AG04449 (cell line): ENCODE data around the gene CYFIP1.
"Not testable (repeated sequence)": the region's sequence is repeated elsewhere in the genome, so short reads cannot be mapped to it uniquely, and the experiment has no call there.

Source experiments
- CTCF ChIA-PET: fragments of 350-600 bp; formaldehyde crosslinking; extraction: SDS; loops from one replicate; lab custom pipeline; 2021; ENCODE audit warnings: antibody characterized with exemption; lab: Yijun Ruan, JAX
- POLR2A ChIA-PET: fragments of 400-600, 350-600 bp; formaldehyde crosslinking; extraction: SDS; loops from one replicate; lab custom pipeline; 2020; ENCODE audit warnings: antibody characterized with exemption, inconsistent platforms; lab: Yijun Ruan, JAX
- DNase-seq: peaks from one replicate; pipeline ENCODE4 v3.0.0-alpha.2; 2010; ENCODE audit warnings: low read depth, low spot score
- H3K4me3 ChIP-seq: 2 replicates; pipeline ENCODE4 v1.5.1; 2011; ENCODE audit warnings: low read depth, mild to moderate bottlenecking, control low read depth, low read length
- TF ChIP-seq, protein P1 (sequence below): IDR thresholded peaks from one replicate; pipeline ENCODE4 v1.5.1; 2011; ENCODE audit warnings: mild to moderate bottlenecking, moderate library complexity, low read length, control low read depth, inconsistent platforms; ENCODE audit not compliant: insufficient read depth; ENCODE audit errors: missing control alignments

Gene CYFIP1

DNA sequence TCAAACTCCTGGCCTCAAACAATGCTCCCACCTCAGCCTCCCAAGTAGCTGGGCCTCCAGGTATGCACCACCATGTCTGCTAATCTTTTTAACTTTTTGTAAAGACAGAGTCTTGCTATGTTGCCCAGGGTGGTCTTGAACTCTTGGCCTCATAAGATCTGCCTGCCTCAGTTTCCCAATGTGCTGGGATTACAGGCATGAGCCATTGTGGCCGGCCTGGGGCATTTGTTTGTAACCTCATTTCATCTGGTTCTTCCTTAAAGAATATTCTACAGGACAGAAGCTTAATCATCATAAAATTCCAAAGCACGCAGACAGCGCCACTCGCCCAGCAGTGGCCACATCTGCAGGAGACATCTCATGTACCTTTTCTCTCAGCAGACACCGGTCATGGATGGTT is 23.6 kb upstream of the CYFIP1 start:
- no peak overlapping the region for H3K4me3 ChIP-seq
- DNase-seq, result no peak
- ChIA-PET POLR2A (no interaction called here), CTCF (interaction anchor here (1.1 to 1.4 kb wide), 2 partner anchors 15 to 32 kb away, joined by 3 read pairs; no protein-coding TSS in a partner anchor)
- TF ChIP-seq, protein P1, sequence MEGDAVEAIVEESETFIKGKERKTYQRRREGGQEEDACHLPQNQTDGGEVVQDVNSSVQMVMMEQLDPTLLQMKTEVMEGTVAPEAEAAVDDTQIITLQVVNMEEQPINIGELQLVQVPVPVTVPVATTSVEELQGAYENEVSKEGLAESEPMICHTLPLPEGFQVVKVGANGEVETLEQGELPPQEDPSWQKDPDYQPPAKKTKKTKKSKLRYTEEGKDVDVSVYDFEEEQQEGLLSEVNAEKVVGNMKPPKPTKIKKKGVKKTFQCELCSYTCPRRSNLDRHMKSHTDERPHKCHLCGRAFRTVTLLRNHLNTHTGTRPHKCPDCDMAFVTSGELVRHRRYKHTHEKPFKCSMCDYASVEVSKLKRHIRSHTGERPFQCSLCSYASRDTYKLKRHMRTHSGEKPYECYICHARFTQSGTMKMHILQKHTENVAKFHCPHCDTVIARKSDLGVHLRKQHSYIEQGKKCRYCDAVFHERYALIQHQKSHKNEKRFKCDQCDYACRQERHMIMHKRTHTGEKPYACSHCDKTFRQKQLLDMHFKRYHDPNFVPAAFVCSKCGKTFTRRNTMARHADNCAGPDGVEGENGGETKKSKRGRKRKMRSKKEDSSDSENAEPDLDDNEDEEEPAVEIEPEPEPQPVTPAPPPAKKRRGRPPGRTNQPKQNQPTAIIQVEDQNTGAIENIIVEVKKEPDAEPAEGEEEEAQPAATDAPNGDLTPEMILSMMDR, result no peak

GRCh38 chr15:23002920-23003319 is 22.8 kb upstream of the CYFIP1 start:
- ChIA-PET POLR2A (no interaction called here), CTCF (interaction anchor here (1.4 kb wide), 1 partner anchor 33 kb away, joined by 3 read pairs; no protein-coding TSS in a partner anchor)
- DNase-seq, result no peak
- TF ChIP-seq, protein P1, result no peak
- no peak overlapping the region for H3K4me3 ChIP-seq

- ChIA-PET CTCF (interaction anchor here (1.3 kb wide), 1 partner anchor 40 kb away, joined by 6 read pairs; no protein-coding TSS in a partner anchor), POLR2A (no interaction called here)
- no peak for DNase-seq
Observed at GRCh38 chr15:22995795-22996194, 15.6 kb upstream of the CYFIP1 start.

GRCh38 chr15:22992024-22992326 is 11.8 kb upstream of the CYFIP1 start:
- H3K4me3 ChIP-seq, result no peak overlapping the region
- TF ChIP-seq, protein P1, result no peak
- POLR2A ChIA-PET, result no interaction called here
- no peak for DNase-seq
- CTCF ChIA-PET, result no interaction called here

More at GRCh38 chr15:22995795-22996194, 15.6 kb upstream of the CYFIP1 start:
- TF ChIP-seq, protein P1, result no peak
- H3K4me3 ChIP-seq, result no peak overlapping the region

DNA sequence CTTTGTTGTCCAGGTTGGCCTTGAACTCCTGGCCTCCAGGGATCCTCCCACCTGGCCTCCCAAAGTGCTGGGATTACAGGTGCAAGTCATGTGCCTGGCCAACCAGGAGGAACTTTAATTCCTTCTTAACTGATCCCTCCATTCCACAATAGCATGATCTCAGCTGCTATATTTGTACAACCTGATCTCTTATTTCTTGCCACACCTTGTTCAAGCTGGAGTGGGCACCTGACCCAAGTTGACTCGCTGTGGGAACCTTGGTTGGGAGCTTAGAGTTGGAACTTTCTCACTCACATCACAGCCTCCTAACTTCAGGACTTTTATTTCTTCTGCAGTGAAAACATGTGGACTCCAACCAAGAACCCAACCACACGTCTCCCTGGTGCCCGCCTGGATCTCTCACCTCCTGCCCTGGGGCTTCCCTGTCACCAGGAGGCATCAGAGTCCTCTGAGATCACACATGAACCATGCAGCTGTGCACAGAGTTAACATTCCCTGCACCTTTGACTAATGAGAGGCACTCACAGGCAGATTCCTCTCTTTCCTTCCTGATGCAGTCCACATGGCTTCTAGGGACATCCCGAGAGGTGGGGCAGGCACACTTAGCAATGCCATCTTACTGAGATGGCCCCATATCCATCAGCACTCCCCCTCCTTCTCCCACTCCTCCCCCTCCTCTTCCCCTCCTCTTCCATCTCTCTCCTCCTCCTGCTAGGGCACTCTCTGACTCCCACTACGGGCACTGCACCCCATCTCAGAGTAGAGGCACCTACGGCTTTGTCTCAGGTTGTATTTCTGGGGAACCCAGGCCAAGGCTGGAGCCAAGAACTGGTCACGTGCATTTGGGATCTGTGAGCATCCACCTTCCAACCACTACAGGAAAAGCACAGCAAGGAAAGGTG is 9.7 kb upstream of the CYFIP1 start:
- POLR2A ChIA-PET, result interaction anchor here (1.0 kb wide), 1 partner anchor 9 kb away, joined by 3 read pairs; no protein-coding TSS in a partner anchor
- no peak overlapping the region for H3K4me3 ChIP-seq
- CTCF ChIA-PET, result interaction anchor here (1.5 kb wide), 1 partner anchor 46 kb away, joined by 3 read pairs; no protein-coding TSS in a partner anchor
- DNase-seq, result no peak
- TF ChIP-seq, protein P1, result no peak

DNA sequence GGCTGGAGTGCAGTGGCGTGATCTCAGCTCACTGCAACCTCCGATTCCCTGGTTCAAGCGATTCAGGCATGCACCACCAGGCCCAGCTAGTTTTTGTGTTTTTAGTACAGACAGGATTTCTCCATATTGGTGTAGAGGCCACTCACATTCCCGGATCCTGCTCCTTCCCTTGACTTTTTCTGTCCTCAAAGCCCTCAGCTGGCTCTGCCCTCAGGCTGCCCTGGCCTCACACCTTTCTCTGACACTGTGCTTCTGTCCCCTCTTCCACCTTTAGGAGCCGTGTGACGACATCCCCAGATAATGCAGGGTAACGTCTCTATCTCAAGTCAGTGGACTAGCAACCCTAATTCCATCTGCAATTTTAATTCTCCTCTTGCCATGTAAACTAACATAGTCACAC is 8.6 kb upstream of the CYFIP1 start:
- no peak for DNase-seq
- POLR2A ChIA-PET, result no interaction called here
- TF ChIP-seq, protein P1, result no peak
- H3K4me3 ChIP-seq, result no peak overlapping the region
- CTCF ChIA-PET, result no interaction called here

- CTCF ChIA-PET, result not testable (repeated sequence)
Observed at GRCh38 chr15:22981931-22982330, 1.8 kb upstream of the CYFIP1 start.

More at GRCh38 chr15:22981931-22982330, 1.8 kb upstream of the CYFIP1 start:
- H3K4me3 ChIP-seq, POLR2A ChIA-PET, DNase-seq: not testable (repeated sequence)
